ENCODE data around the gene TTC34.

DNA sequence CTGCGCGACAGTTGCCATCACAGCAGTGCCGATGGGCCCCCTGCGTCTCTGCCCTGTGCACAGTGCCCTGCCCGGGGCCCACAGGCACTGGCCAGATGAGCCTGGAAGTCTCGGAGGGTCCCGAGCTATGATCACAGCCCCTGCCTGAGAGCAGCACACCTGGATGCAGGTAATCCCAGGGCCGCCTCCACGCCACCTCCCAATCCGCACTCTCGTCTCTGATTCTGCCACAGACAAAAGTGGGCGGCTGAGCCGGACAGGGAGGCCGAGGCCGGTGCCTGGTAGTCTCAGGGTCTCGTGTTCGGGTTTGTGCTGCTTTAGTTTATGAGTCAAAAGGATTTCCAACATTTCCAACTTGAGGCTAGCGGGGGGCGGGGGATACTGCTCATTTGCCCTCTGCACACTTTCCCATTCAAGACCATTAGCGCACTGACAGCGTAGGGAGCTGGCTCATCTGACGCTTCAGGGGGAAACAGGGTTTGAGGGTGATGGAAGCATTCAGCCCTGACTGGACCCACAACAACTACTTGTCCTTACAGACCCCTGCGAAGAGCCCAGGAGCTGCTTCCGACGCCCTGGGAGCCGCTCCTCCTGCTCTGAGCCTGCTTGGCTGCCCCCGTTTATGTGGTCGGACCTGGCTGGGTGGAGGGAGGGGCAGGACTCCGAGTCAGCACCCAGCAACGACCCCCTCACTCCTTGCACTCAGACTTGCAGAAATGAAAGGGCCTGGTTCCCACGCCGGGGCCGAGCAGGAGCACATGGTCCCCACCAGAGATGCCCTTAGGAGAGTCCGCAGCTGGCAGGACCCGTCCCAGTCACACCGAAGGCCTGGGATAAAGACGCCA, 1.8 kb upstream of the TTC34 start:
- TF ChIP-seq TEAD2 (tag; IDR thresholded peaks at IDR 0.05) = no peak
- no peak for TF ChIP-seq JUND (IDR thresholded peaks at IDR 0.05; ENCODE audit: borderline replicate concordance, low read depth, low read length)
- TF ChIP-seq JUND (tag; IDR thresholded peaks at IDR 0.05; ENCODE audit: borderline replicate concordance, low read depth, low read length) = no peak
- no peak for TF ChIP-seq ZBTB1 (CRISPR knock-in tag; IDR thresholded peaks at IDR 0.05; ENCODE audit: borderline replicate concordance, low read depth)
- TF ChIP-seq, protein P1, sequence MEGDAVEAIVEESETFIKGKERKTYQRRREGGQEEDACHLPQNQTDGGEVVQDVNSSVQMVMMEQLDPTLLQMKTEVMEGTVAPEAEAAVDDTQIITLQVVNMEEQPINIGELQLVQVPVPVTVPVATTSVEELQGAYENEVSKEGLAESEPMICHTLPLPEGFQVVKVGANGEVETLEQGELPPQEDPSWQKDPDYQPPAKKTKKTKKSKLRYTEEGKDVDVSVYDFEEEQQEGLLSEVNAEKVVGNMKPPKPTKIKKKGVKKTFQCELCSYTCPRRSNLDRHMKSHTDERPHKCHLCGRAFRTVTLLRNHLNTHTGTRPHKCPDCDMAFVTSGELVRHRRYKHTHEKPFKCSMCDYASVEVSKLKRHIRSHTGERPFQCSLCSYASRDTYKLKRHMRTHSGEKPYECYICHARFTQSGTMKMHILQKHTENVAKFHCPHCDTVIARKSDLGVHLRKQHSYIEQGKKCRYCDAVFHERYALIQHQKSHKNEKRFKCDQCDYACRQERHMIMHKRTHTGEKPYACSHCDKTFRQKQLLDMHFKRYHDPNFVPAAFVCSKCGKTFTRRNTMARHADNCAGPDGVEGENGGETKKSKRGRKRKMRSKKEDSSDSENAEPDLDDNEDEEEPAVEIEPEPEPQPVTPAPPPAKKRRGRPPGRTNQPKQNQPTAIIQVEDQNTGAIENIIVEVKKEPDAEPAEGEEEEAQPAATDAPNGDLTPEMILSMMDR (IDR thresholded peaks at IDR 0.05 in 2 of 3, conservative IDR thresholded peaks at IDR 0.05 in 1 of 3; ENCODE audit: insufficient read depth in 2 of 3, low read depth in 1 of 3, low read length in 3 of 3) = no peak
- TF ChIP-seq KDM1A (IDR thresholded peaks at IDR 0.05) = no peak
- TF ChIP-seq TAF1 (IDR thresholded peaks at IDR 0.05; ENCODE audit: control insufficient read depth, extremely low read depth, insufficient read depth, low read length, severe bottlenecking) = no peak
- TF ChIP-seq DNMT1 (IDR thresholded peaks at IDR 0.05) = no peak
- TF ChIP-seq PPARD (CRISPR knock-in tag; IDR thresholded peaks at IDR 0.05) = no peak
- TF ChIP-seq, protein P2, sequence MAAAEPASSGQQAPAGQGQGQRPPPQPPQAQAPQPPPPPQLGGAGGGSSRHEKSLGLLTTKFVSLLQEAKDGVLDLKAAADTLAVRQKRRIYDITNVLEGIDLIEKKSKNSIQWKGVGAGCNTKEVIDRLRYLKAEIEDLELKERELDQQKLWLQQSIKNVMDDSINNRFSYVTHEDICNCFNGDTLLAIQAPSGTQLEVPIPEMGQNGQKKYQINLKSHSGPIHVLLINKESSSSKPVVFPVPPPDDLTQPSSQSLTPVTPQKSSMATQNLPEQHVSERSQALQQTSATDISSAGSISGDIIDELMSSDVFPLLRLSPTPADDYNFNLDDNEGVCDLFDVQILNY (CRISPR knock-in tag; IDR thresholded peaks at IDR 0.05) = no peak
